A549 (cell line): ENCODE results near the gene LRRC2.

Experiments
- BHLHE40 ChIP-seq: IDR thresholded peaks from 2 replicates; pipeline ENCODE4 v1.6.1; 2012; ENCODE audit warnings: low read depth, low read length, inconsistent platforms
- CTCF ChIP-seq: fragments of >200 bp; sonication (Bioruptor Twin); formaldehyde crosslinking; IDR thresholded peaks from 3 replicates; pipeline ENCODE4 v1.5.1; 2016
- GATA3 ChIP-seq: IDR thresholded peaks from 2 replicates; pipeline ENCODE4 v1.6.1; 2012; ENCODE audit warnings: borderline replicate concordance
- JUNB ChIP-seq: fragments of >200 bp; sonication (Bioruptor Twin); formaldehyde crosslinking; IDR thresholded peaks from 2 replicates; pipeline ENCODE4 v1.6.1; 2016
- MAZ ChIP-seq: fragments of 150-350 bp; IDR thresholded peaks from 2 replicates; pipeline ENCODE4 v1.6.1; 2014; ENCODE audit warnings: antibody characterized with exemption, low read depth, low read length, borderline replicate concordance
- PBX3 ChIP-seq: IDR thresholded peaks from 2 replicates; pipeline ENCODE4 v1.6.1; 2012
- POLR2A ChIP-seq: IDR thresholded peaks from 2 replicates; pipeline ENCODE4 v1.6.1; 2012; ENCODE audit warnings: mild to moderate bottlenecking, low read length
- TP53 ChIP-seq: fragments of 250-450 bp; sonication (Bioruptor Pico); IDR thresholded peaks from 2 replicates; pipeline ENCODE4 v1.5.0; 2021; ENCODE audit warnings: mild to moderate bottlenecking, moderate library complexity
- TF ChIP-seq, protein P1 (sequence below): IDR thresholded peaks from 2 replicates; pipeline ENCODE4 v1.6.1; 2012

DNA sequence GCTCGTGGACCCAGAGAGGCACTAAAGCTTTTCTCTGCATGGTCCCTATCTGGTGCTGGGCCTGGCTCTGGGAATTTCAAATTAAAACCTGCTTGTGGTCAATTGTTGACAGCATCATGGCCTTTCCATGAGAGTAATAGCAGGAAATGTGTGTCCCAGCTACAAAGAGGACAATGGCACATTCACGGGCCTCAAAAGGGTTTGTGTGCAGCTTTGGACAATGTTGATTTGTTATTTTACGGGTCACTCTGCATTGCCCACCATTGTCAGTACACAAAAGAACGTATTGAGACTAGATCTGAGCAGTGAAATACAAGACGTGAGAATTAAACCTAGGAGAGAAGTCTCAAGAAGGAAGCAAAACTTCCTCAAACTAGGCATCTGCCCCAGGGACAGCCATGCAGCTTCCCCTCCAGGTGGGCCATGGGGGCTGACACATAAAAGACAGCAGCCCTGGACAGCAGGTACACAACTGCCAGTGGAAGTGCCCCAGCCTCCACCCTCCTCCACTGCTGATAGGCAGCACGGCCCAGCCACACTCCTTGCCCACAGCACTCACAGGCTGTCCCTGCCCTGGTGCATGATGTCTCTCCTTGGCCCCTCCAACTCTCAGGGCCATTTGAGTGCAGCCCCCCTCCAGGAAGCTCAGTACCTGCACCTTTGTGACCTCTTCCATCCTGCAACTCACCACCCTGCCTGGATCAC is 85.5 kb downstream of the LRRC2 start:
- TF ChIP-seq CTCF (no peak), JUNB (no peak), GATA3 (no peak), PBX3 (no peak), MAZ (no peak), TP53 (CRISPR knock-in tag) (no peak), POLR2A (no peak), BHLHE40 (no peak)
- TF ChIP-seq, protein P1, sequence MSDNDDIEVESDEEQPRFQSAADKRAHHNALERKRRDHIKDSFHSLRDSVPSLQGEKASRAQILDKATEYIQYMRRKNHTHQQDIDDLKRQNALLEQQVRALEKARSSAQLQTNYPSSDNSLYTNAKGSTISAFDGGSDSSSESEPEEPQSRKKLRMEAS: no peak
